Endothelial cell of umbilical vein (primary cell): ENCODE results near the gene DGKG. TPM values are rescaled to one million over a fixed set of nuclear protein-coding genes. Genes with fewer than 3 reads are reported as not detected.

ENCODE experiments used
- BruUV-seq: library from RNA; stranded (reverse); fragments of 400-500 nt; replicated peaks from 2 replicates; lab custom pipeline; 2021; lab: Mats Ljungman, UMichigan
- CTCF ChIA-PET: fragments of 300-600, 350-600 bp; sonication (Branson Sonifier 250); formaldehyde crosslinking; loops from one replicate; lab custom pipeline; 2021; ENCODE audit warnings: antibody characterized with exemption, inconsistent platforms; lab: Charles Lee
- POLR2A ChIA-PET: fragments of 300-600, 350-600 bp; sonication (Branson Sonifier 250); formaldehyde crosslinking; loops from one replicate; lab custom pipeline; 2021; ENCODE audit warnings: antibody characterized with exemption, inconsistent platforms; lab: Charles Lee
- DNase-seq: peaks from one replicate; pipeline ENCODE4 v3.0.0-alpha.2; 2011; ENCODE audit warnings: low read depth, low spot score
- FAIRE-seq: peaks from 2 replicates; lab custom pipeline; 2011; peaks lifted over from hg19 to GRCh38; lab: Jason Lieb, UNC
- H2AFZ ChIP-seq: 2 replicates; pipeline ENCODE4 v1.6.0; 2012; ENCODE audit warnings: low read depth, low read length, control low read depth, inconsistent platforms
- H3K27ac ChIP-seq: 2 replicates; pipeline ENCODE4 v1.5.1; 2011; ENCODE audit warnings: low read depth, mild to moderate bottlenecking, control low read depth, low read length, moderate library complexity; ENCODE audit not compliant: insufficient read depth
- H3K27me3 ChIP-seq, 2 experiments: 2 replicates each; pipeline versions ENCODE4 v1.6.0 to v1.6.1; 2011; ENCODE audit warnings: low read length in 2 of 2, mixed read lengths in 1 of 2; ENCODE audit not compliant: control insufficient read depth in 2 of 2, insufficient read depth in 2 of 2
- H3K36me3 ChIP-seq, 2 experiments: 2 replicates in 1 of 2; 3 replicates in 1 of 2; pipeline ENCODE4 v1.5.1; 2011; ENCODE audit warnings: low read length in 2 of 2, mild to moderate bottlenecking in 1 of 2, moderate library complexity in 1 of 2; ENCODE audit not compliant: control insufficient read depth in 2 of 2, insufficient read depth in 2 of 2; ENCODE audit errors: extremely low read depth in 1 of 2
- H3K4me1 ChIP-seq: 3 replicates; pipeline ENCODE4 v1.5.1; 2011; ENCODE audit warnings: mild to moderate bottlenecking, low read length; ENCODE audit not compliant: control insufficient read depth, insufficient read depth; ENCODE audit errors: extremely low read depth
- H3K4me2 ChIP-seq: 2 replicates; pipeline ENCODE4 v1.6.1; 2011; ENCODE audit warnings: low read length, control low read depth, mixed read lengths; ENCODE audit not compliant: insufficient read depth
- H3K4me3 ChIP-seq, 3 experiments: fragments of 200-600 bp in 1 of 3; sonication (generic), shearing (Covaris generic) in 1 of 3; replicated peaks in 1 of 3; 2 replicates each; pipeline ENCODE4 v1.5.1; 2011 to 2016; ENCODE audit warnings: control low read depth in 3 of 3, low read length in 3 of 3, mild to moderate bottlenecking in 2 of 3, inconsistent platforms in 1 of 3, low read depth in 1 of 3, moderate library complexity in 1 of 3; ENCODE audit not compliant: insufficient read depth in 1 of 3
- H3K79me2 ChIP-seq: 2 replicates; pipeline ENCODE4 v1.6.0; 2012; ENCODE audit warnings: low read length, inconsistent platforms; ENCODE audit not compliant: control insufficient read depth, insufficient read depth
- H3K9ac ChIP-seq: replicated peaks from 2 replicates; pipeline ENCODE3; 2011; ENCODE audit warnings: low read length, control low read depth; ENCODE audit not compliant: insufficient read depth; ENCODE audit errors: extremely low read depth
- H3K9me1 ChIP-seq: replicated peaks from 3 replicates; pipeline ENCODE4 v1.6.0; 2011; ENCODE audit warnings: mild to moderate bottlenecking, low read length; ENCODE audit not compliant: control insufficient read depth, insufficient read depth; ENCODE audit errors: extremely low read depth
- H3K9me3 ChIP-seq: replicated peaks from 2 replicates; pipeline ENCODE4 v1.5.1; 2012; ENCODE audit warnings: low read length, inconsistent platforms; ENCODE audit not compliant: control insufficient read depth, insufficient read depth
- H4K20me1 ChIP-seq: replicated peaks from 2 replicates; pipeline ENCODE3; 2011; ENCODE audit warnings: mild to moderate bottlenecking, low read length; ENCODE audit not compliant: control insufficient read depth, insufficient read depth; ENCODE audit errors: extremely low read depth
- CTCF ChIP-seq, 2 donors: IDR thresholded peaks; 1 replicate in 1 of 2; 2 replicates in 1 of 2; pipeline ENCODE4 v1.5.1; 2011; ENCODE audit warnings: low read length in 2 of 2, mild to moderate bottlenecking in 2 of 2, moderate library complexity in 2 of 2, control low read depth in 1 of 2, inconsistent platforms in 1 of 2, low read depth in 1 of 2; ENCODE audit not compliant: insufficient read depth in 1 of 2; ENCODE audit errors: extremely low read depth in 1 of 2
- EZH2 ChIP-seq: IDR thresholded peaks from 2 replicates; pipeline ENCODE4 v1.6.1; 2012; ENCODE audit warnings: borderline replicate concordance, low read depth, mild to moderate bottlenecking, moderate library complexity, low read length, inconsistent platforms; ENCODE audit not compliant: severe bottlenecking
- FOS ChIP-seq: IDR thresholded peaks from 2 replicates; pipeline ENCODE4 v1.6.1; 2011; ENCODE audit warnings: mild to moderate bottlenecking, low read length, moderate library complexity, borderline replicate concordance; ENCODE audit not compliant: insufficient read depth
- GATA2 ChIP-seq: IDR thresholded peaks from 2 replicates; pipeline ENCODE4 v1.7.0; 2011; ENCODE audit warnings: low read depth, mild to moderate bottlenecking, moderate library complexity, mixed read lengths, low read length; ENCODE audit not compliant: insufficient read length, insufficient read depth
- JUN ChIP-seq: IDR thresholded peaks from 2 replicates; pipeline ENCODE4 v1.6.1; 2011; ENCODE audit warnings: borderline replicate concordance, low read depth; ENCODE audit not compliant: insufficient read length, insufficient read depth
- MAX ChIP-seq: IDR thresholded peaks from 2 replicates; pipeline ENCODE4 v1.6.1; 2011; ENCODE audit not compliant: insufficient read depth, insufficient read length
- MYC ChIP-seq: IDR thresholded peaks from one replicate; pipeline ENCODE4 v1.6.1; 2011; ENCODE audit warnings: mild to moderate bottlenecking, low read depth, low read length
- POLR2A ChIP-seq: IDR thresholded peaks from 2 replicates; pipeline ENCODE4 v1.6.1; 2012; ENCODE audit warnings: low read depth, mild to moderate bottlenecking, control low read depth, low read length
- POLR2AphosphoS5 ChIP-seq: IDR thresholded peaks from 2 replicates; pipeline ENCODE4 v1.6.1; 2012; ENCODE audit warnings: low read depth, mild to moderate bottlenecking, control low read depth, low read length, moderate library complexity; ENCODE audit not compliant: insufficient read depth
- dilution Hi-C: fragments of 300-500 bp; cut with MboI; formaldehyde crosslinking; loops from one replicate; pipeline ENCODE4 v1.15.0; 2019; ENCODE audit warnings: low sequenced_read_pairs; ENCODE audit not compliant: extremely low pct_ligation_motif_present
- intact Hi-C: fragments of 100-400 bp; cut with micrococcal nuclease; formaldehyde crosslinking; loops from one replicate; pipeline ENCODE4 v1.10.0; 2022
- polyA plus RNA-seq, 4 experiments: library from polyadenylated mRNA; depleted of rRNA in 3 of 4; stranded (reverse) in 3 of 4; unstranded in 1 of 4; fragments of >200 nt; gene quantifications; 2 replicates each; pipeline versions ENCODE4 v1.2.1 to v1.2.3, GENCODE V29; 2011 to 2012; ENCODE audit warnings: missing spikeins in 1 of 4
- total RNA-seq: library from RNA; stranded (reverse); gene quantifications from 2 replicates; pipeline ENCODE4 v1.2.3, GENCODE V29; 2021

The DGKG gene
- total and polyA plus RNA-seq, 2 donors (not counting 3 experiments of a cell fraction or from before 2014, with no cell fraction given), result not detected

DNA sequence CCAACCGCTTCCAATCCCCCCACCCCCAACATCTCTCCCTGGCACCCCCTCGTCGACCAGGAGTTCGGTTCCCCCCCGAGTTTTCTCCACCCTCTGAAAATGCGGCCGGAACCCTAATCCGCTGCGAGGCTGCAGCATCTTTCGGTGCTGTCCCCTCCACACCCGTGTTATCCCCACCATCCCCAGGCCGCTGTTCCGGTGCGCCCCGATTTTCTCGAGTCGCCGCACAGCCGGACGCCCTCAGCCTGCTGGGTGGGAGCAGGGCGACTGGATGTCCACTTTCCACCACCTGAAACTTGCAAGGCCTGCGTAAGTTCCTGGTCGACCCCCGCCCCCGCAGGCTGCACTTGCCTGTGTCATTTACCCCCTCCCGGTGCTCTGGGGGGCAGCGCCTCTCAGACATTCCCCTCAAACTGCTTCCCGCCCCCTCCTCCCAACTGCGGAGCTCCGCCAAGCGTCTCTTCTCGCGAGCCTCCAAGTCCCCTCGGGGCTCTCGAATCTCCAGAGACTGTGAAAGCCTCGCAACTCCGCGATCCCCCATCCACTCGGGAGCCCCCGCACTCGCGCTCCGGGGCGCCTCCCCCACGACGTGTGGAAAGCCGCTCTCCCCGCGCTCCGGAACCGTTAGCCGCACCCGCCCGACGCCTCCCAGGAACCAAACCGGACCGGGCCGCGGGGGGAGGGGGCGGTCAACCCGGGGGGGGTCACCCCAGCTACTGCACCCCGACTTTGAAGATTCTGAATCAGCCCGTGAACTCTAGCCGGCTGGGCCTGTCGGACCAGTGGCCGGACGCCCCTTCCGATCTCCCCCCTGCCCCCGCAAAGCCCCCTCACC, 253.7 kb downstream of the DGKG start:
- dilution Hi-C loops (no loop called here), intact Hi-C loops (loop anchor here (2.0 to 10.0 kb wide), 9 partner anchors 64 to 1029 kb away; partner anchors contain the start of genes CRYGS, EIF4A2, RPL39L and SENP2)
- Histone ChIP-seq H3K9me1 (no peaks in the 10 kb centered on the region), H3K79me2 (peaks cover 29% of the 10 kb centered on the region), H3K4me2 (peak overlapping the region; percentile 70), H3K36me3 (no peaks in the 10 kb centered on the region), H3K27me3 (peaks cover 6% of the 10 kb centered on the region in 2 experiments), H4K20me1 (no peaks in the 10 kb centered on the region), H2AFZ (peak overlapping the region; percentile 80), H3K9me3 (no peaks in the 10 kb centered on the region), H3K9ac (peak overlapping the region; percentile 78), H3K4me1 (peaks cover 18% of the 10 kb centered on the region), H3K4me3 (peak overlapping the region; percentile 58 to 95 (median 67)), H3K27ac (peak overlapping the region; percentile 58)
- no TSS peak for BruUV-seq
- no peak for FAIRE-seq
- ChIA-PET CTCF (interaction anchor here (0.6 to 3.4 kb wide), 9 partner anchors 9 to 462 kb away, joined by 3 to 13 read pairs (median 4); partner anchors contain the start of gene DNAJB11), POLR2A (interaction anchor here (1.0 to 2.1 kb wide), 4 partner anchors 10 to 462 kb away, joined by 3 to 15 read pairs (median 6); partner anchors contain the start of genes DNAJB11 and TRA2B)
- TF ChIP-seq CTCF (IDR thresholded peaks at IDR 0.05; ENCODE audit: extremely low read depth in 1 of 2, insufficient read depth in 1 of 2, low read depth in 1 of 2, low read length in 2 of 2) (no peak), POLR2A (no peak), MAX (no peak), JUN (no peak), GATA2 (no peak), MYC (no peak), EZH2 (no peak), FOS (no peak), POLR2AphosphoS5 (no peak)
- peak; percentile 64 for DNase-seq
